HG02970 (cell line): ENCODE results near the gene COMT.
A peak's percentile ranks its signal among the peaks of the same experiment; 100 is the strongest.

ENCODE experiments used
- ATAC-seq: cut with Tn5 transposase; IDR thresholded peaks from one replicate; pipeline ENCODE4 v1.9.1; 2021; ENCODE audit warnings: mild to moderate bottlenecking, moderate library complexity, moderate number of reproducible peaks; ENCODE audit not compliant: unreplicated experiment, low FRiP score

Gene COMT

GRCh38 chr22:20009018-20009491, 67.5 kb downstream of the COMT start:
- no peak for ATAC-seq

DNA sequence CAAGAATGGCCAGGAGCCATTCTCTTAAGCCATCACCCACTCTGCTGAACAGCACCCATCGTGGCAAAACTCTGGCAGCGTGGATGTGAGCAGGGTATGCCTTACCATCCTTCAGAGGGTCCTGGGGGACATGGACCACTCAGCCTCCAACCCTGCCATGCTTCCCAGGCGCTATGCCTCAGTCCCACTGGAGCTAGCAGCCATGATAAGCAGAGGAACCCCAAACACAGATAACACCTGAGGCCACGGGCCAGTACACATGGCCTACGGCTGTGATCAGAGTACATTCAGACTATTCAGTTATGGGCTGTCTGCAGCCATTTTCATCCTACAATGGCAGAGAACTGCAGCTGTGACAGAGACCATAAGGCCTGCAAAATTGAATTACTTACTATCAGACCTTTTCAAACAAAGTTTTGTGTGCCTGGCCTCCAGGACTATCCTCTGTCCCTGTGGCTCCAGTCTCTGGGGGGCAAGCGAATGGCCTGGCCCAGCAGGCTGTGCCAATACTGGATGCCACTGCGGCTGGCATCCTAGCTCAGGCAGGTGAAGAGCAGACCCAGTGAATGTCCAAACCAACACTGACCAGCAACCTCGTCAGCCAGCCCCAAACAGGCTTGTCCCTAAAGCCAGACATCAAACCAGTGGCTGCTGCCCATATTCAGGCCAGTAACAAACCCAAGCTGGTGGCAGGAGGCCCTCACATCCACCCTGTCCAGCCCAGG, 68.2 kb downstream of the COMT start:
- no peak for ATAC-seq

DNA sequence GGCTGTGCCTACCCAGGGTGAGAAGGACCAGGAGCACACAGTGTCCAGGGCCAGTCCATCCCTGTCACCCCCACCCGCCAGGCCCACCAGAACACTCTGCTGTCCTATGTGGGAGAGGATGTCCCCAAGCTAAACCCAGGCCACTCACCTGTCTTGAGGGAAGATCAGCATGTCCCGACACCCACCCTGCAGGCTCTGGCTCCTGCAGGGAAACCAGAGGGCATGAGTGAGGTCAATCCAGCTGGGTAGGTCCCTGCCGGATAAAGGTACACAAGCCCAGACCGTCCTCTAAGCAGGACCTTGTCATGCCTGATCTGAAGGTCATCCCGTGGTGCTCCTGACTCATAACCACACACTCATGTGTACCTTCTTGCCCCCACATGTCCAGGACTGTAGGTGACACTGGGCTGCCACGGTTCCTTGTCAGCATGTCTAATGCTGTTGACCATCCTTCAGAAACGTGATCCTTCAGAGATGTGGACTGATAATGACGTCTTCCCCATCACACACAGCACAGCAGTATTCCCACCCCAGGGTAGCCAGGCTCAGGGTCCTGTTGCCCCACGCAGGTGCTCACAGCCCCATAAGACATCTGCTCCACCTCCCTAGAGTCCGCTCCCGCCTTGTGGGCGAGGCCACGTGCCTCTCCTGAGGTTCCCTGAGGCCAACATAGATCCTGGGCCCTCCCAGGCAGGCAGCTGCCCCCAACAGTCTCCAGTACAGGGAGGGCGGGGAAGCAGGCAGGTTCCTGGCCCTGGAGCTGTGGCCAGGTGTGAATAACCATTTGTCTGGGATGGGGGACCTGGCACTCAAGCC, 68.9 kb downstream of the COMT start:
- no peak for ATAC-seq

GRCh38 chr22:20011123-20011992, 69.8 kb downstream of the COMT start:
- ATAC-seq, result no peak

GRCh38 chr22:20011993-20012740, 70.6 kb downstream of the COMT start:
- ATAC-seq, result no peak

DNA sequence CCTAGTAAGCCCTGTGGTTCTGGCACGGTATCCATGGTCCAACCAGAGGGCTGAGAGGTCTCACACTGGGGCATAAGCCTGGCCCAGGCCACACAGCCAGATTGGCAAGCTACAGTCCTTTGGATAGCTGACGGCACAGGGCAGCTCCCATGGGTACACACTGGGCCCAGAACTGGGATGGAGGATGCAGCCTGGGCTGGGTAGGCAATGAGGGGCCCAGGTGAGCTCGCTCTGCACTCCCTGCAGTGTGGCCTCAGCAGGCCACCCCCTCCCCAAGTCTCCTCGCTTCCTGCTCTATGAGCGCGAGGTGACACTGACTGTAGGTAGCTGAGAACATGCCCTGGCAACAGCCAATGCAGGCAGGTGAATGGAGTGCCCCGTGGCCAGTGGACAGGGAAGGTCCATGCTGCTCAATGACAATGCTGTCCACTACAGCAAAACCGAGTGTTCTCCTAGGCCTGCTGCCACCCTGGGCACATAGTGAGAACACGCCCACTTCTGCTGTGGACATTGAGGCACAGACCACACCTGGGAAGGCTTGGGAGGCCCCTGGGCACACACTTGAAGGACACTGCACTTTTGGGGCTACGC, 71.3 kb downstream of the COMT start:
- no peak for ATAC-seq

DNA sequence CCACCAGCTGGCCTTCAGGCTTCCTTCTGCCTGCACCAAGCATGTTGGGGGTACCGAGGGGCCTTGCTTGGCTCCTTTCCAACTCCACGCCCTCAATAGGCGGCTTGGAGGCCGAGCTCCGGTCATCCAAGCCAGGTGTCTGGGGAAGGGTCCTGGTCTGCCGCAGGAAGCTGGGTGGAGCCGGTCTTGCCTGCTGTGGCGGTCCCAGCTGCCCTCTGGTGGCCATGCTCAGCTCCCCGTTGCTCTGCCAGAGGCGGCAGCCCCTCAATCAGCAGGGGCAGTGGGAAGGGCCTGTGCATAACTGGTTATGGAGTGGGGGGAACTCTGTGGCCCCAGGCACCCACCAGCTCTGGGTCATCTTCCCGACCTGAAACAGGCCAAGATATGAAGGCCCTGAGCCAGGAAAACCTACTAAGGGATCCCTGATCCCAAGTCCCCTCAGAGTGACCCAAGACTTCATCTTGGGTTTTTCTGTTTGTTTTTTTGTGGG, 71.9 kb downstream of the COMT start:
- no peak for ATAC-seq

GRCh38 chr22:20014526-20015186, 73.1 kb downstream of the COMT start:
- ATAC-seq, result no peak

DNA sequence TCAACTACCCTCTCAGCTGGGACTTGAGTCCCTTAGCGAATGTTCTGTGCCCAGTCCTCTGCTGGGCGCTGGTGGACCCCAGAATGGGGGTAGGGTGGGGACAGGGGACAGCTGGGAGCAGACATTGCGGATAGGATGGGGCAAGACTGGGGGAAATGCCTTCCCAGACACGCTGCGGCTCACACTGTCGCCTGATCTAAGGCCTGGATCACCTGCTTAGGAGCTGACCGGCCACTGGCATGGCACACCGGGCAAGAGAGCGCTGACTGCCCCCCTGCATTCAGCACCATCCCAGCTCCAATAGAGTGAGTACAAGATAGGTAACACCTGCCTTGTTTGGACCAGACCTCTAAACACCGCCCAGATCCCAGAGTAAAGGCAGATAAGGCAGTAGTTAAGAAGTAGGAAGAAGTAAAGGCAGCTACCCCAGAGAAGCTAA, 73.6 kb downstream of the COMT start:
- no peak for ATAC-seq

- ATAC-seq, result no peak
Measured at GRCh38 chr22:20015971-20016733, 74.6 kb downstream of the COMT start.

DNA sequence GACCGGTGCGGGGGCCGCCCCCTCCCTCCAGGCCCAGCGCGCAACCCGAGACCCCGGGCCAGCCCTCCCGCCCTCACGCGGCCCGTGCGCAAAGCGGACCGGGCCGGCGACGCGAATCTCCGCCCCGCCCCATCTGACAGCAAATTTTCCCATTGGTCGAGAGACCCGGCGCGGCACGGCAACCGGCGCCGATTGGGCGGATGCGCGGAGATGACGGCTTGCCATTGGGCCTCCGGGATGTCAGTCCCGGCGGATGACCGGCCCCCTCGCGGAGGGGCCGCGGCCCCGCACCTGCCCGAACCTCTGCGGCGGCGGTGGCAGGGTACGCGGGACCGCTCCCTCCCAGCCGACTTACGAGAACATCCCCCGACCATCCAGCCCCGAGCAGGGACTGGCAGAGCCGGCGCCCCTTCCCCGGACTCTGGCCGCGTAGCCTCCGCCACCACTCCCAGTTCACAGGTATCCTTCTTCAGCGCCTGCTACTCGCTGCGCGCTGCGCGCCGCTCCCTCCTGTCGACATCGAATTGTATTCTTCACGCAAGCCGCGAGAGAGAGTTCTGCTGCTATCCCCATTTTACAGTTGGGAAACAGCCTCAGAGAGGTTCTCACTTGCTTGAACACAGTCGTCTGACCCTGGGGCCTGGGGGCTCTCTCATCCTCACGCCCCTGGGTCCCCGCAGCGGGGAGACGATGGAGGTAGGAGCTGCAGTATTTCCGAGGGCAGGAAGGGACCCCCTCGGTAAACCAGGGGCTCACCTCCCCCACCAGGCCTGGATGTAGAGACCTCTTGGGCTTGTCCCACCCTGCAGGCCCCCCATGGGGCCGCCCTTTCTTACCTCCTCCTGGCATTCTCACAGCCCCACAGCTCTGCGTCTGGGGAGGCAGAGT, 75.4 kb downstream of the COMT start, which contains the start of gene ARVCF:
TSS of gene ARVCF (minus strand) at position 90 of the 888 bp plus-strand sequence. CDS start 26,029 bp downstream, outside the sequence.
- ATAC-seq, result peak; percentile 45

DNA sequence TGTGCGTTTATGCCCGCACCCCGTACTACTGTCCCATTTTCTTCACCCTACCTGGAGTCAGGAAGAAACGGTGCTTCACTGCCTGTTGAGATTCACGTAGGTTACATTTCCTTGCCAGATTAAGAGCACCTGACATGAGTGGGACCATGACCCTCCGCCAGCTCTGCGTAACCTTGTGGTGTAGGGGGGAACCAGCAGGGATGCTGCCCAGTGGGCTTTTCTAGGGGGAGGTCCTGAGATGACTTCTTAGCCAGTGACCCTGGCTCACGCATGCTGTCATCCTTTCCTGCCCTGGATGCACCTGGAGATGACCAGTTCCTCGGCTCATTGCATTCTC, 76.0 kb downstream of the COMT start:
- no peak for ATAC-seq

DNA sequence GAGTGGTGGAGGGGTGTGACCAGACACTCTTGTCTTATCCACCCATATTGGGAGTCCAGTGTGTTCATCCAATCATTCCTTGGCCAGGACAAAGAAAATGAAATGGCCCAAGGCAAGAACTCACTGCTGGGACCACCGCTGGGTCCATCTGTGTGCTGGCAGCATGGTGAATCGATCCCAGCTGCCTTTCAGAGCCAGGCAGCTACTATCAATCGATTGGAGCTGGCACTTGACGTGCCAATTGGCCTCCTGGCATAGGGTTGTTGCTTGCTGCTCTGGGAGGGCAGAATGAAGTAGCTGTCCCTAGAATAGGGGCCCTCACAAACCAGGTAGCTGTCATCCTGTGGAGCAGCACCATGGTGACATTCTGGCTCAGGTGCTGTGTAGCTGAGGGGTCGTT, 76.4 kb downstream of the COMT start:
- ATAC-seq, result no peak
